ENCODE results near the gene LRRC32.

- no peak for TF ChIP-seq POLR2A (IDR thresholded peaks at IDR 0.05)
- TF ChIP-seq CTCF (IDR thresholded peaks at IDR 0.05) = no peak
- no peak for TF ChIP-seq EP300 (IDR thresholded peaks at IDR 0.05)
Observed at GRCh38 chr11:76625472-76626186, 44.9 kb downstream of the LRRC32 start.

Data from stomach (tissue), 4 donors.